ENCODE data around the gene LSAMP. TPM values are rescaled to one million over a fixed set of nuclear protein-coding genes. Genes with fewer than 3 reads are reported as not detected.

The LSAMP gene
- total and polyA plus RNA-seq, 2 experiments from 2014 or later = 2.0 to 2.9 TPM

DNA sequence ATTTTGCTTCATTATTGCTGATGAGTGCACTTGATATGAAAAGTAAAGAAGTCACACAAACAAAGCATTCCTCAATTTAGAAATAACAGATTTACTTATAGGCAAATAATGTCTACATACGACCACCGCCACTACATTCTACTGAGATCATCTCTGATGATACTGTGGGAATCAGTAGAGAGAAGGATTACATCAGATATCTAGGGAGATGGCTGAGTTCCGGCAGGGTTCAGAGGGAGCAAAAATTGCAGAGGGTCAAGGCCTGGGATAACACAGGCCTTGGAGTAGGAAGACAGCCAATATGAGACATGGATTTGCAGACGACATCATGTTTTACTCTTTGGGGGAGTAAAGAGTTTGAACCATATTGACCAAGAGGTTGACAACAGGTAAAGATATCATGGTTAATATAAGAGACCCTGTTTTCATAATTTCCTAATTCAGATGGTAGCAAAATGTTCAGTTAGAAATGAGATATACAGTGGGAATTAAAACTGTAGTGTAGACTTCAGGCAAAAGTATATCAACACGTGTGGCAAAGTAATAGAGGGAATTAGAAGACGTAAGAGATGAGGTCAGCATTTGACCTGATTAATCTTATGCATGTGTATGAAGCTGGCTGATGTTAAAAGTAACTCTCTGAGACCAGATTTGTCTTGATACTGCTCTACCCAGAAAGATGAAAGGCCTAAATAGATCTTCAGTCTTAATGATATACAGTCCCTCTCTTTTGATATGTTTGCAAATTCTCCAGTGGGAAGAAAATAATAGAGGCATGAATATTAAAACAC lies 15.6 kb downstream of the LSAMP start:
- Mint-ChIP-seq H3K27ac (peak overlapping the region; percentile 45; the same call in 1 of the 2 replicates), H3K4me1 (no peaks in the 10 kb centered on the region; the same call in 2 of the 3 replicates), H3K36me3 (ENCODE audit: low read depth) (no peaks in the 10 kb centered on the region), H3K4me3 (no peak overlapping the region), H3K9me3 (no peaks in the 10 kb centered on the region), H3K27me3 (ENCODE audit: insufficient read depth, low read depth, poor library complexity) (no peaks in the 10 kb centered on the region)
- ATAC-seq (no peak), DNase-seq (ENCODE audit: low spot score) (no peak)
- TF ChIP-seq, protein P1, sequence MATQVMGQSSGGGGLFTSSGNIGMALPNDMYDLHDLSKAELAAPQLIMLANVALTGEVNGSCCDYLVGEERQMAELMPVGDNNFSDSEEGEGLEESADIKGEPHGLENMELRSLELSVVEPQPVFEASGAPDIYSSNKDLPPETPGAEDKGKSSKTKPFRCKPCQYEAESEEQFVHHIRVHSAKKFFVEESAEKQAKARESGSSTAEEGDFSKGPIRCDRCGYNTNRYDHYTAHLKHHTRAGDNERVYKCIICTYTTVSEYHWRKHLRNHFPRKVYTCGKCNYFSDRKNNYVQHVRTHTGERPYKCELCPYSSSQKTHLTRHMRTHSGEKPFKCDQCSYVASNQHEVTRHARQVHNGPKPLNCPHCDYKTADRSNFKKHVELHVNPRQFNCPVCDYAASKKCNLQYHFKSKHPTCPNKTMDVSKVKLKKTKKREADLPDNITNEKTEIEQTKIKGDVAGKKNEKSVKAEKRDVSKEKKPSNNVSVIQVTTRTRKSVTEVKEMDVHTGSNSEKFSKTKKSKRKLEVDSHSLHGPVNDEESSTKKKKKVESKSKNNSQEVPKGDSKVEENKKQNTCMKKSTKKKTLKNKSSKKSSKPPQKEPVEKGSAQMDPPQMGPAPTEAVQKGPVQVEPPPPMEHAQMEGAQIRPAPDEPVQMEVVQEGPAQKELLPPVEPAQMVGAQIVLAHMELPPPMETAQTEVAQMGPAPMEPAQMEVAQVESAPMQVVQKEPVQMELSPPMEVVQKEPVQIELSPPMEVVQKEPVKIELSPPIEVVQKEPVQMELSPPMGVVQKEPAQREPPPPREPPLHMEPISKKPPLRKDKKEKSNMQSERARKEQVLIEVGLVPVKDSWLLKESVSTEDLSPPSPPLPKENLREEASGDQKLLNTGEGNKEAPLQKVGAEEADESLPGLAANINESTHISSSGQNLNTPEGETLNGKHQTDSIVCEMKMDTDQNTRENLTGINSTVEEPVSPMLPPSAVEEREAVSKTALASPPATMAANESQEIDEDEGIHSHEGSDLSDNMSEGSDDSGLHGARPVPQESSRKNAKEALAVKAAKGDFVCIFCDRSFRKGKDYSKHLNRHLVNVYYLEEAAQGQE (IDR thresholded peaks at IDR 0.05; ENCODE audit: unreplicated experiment) = no peak
- TF ChIP-seq STAT1 (IDR thresholded peaks at IDR 0.05; ENCODE audit: unreplicated experiment) (no peak), ZNF114 (CRISPR knock-in tag; IDR thresholded peaks at IDR 0.05) (no peak), ZNF331 (CRISPR knock-in tag; IDR thresholded peaks at IDR 0.05; ENCODE audit: low read depth) (no peak), CREB1 (CRISPR knock-in tag; IDR thresholded peaks at IDR 0.05; ENCODE audit: low read depth) (no peak), EZH2phosphoT487 (IDR thresholded peaks at IDR 0.05; ENCODE audit: unreplicated experiment) (no peak), NANOG (IDR thresholded peaks at IDR 0.05; ENCODE audit: borderline replicate concordance) (no peak)
- TF ChIP-seq, protein P2, sequence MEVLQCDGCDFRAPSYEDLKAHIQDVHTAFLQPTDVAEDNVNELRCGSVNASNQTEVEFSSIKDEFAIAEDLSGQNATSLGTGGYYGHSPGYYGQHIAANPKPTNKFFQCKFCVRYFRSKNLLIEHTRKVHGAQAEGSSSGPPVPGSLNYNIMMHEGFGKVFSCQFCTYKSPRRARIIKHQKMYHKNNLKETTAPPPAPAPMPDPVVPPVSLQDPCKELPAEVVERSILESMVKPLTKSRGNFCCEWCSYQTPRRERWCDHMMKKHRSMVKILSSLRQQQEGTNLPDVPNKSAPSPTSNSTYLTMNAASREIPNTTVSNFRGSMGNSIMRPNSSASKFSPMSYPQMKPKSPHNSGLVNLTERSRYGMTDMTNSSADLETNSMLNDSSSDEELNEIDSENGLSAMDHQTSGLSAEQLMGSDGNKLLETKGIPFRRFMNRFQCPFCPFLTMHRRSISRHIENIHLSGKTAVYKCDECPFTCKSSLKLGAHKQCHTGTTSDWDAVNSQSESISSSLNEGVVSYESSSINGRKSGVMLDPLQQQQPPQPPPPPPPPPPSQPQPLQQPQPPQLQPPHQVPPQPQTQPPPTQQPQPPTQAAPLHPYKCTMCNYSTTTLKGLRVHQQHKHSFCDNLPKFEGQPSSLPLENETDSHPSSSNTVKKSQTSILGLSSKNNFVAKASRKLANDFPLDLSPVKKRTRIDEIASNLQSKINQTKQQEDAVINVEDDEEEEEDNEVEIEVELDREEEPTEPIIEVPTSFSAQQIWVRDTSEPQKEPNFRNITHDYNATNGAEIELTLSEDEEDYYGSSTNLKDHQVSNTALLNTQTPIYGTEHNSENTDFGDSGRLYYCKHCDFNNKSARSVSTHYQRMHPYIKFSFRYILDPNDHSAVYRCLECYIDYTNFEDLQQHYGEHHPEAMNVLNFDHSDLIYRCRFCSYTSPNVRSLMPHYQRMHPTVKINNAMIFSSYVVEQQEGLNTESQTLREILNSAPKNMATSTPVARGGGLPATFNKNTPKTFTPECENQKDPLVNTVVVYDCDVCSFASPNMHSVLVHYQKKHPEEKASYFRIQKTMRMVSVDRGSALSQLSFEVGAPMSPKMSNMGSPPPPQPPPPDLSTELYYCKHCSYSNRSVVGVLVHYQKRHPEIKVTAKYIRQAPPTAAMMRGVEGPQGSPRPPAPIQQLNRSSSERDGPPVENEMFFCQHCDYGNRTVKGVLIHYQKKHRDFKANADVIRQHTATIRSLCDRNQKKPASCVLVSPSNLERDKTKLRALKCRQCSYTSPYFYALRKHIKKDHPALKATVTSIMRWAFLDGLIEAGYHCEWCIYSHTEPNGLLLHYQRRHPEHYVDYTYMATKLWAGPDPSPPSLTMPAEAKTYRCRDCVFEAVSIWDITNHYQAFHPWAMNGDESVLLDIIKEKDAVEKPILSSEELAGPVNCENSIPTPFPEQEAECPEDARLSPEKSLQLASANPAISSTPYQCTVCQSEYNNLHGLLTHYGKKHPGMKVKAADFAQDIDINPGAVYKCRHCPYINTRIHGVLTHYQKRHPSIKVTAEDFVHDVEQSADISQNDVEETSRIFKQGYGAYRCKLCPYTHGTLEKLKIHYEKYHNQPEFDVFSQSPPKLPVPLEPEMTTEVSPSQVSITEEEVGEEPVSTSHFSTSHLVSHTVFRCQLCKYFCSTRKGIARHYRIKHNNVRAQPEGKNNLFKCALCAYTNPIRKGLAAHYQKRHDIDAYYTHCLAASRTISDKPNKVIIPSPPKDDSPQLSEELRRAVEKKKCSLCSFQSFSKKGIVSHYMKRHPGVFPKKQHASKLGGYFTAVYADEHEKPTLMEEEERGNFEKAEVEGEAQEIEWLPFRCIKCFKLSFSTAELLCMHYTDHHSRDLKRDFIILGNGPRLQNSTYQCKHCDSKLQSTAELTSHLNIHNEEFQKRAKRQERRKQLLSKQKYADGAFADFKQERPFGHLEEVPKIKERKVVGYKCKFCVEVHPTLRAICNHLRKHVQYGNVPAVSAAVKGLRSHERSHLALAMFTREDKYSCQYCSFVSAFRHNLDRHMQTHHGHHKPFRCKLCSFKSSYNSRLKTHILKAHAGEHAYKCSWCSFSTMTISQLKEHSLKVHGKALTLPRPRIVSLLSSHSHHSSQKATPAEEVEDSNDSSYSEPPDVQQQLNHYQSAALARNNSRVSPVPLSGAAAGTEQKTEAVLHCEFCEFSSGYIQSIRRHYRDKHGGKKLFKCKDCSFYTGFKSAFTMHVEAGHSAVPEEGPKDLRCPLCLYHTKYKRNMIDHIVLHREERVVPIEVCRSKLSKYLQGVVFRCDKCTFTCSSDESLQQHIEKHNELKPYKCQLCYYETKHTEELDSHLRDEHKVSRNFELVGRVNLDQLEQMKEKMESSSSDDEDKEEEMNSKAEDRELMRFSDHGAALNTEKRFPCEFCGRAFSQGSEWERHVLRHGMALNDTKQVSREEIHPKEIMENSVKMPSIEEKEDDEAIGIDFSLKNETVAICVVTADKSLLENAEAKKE (CRISPR knock-in tag; IDR thresholded peaks at IDR 0.05) = no peak
- TF ChIP-seq, protein P3, sequence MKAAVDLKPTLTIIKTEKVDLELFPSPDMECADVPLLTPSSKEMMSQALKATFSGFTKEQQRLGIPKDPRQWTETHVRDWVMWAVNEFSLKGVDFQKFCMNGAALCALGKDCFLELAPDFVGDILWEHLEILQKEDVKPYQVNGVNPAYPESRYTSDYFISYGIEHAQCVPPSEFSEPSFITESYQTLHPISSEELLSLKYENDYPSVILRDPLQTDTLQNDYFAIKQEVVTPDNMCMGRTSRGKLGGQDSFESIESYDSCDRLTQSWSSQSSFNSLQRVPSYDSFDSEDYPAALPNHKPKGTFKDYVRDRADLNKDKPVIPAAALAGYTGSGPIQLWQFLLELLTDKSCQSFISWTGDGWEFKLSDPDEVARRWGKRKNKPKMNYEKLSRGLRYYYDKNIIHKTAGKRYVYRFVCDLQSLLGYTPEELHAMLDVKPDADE (IDR thresholded peaks at IDR 0.05) = no peak
- Histone ChIP-seq H3K4me1 (ENCODE audit: insufficient read depth) (no peaks in the 10 kb centered on the region), H2AFZ (no peak overlapping the region), H3K27ac (ENCODE audit: low read depth) (no peak overlapping the region), H3K36me3 (ENCODE audit: insufficient read depth) (no peaks in the 10 kb centered on the region), H3K9me2 (ENCODE audit: insufficient read depth) (no peaks in the 10 kb centered on the region), H4K20me1 (replicated peaks; ENCODE audit: insufficient read depth) (no peaks in the 10 kb centered on the region; the same call in 1 of the 2 replicates), H3K4me2 (no peak overlapping the region), H3F3A (replicated peaks; ENCODE audit: low read depth) (no peaks in the 10 kb centered on the region), H3K4me3 (no peak overlapping the region), H3K79me2 (replicated peaks; ENCODE audit: insufficient read depth) (no peaks in the 10 kb centered on the region), H3K27me3 (ENCODE audit: insufficient read depth) (no peaks in the 10 kb centered on the region)
